NCI-H2196 (cell line): ENCODE measurements around the gene MCHR2.

Source experiments
- DNase-seq: peaks from one replicate; lab custom pipeline; 2025; ENCODE audit not compliant: unreplicated experiment; lab: John Stamatoyannopoulos, UW

The MCHR2 gene

DNA sequence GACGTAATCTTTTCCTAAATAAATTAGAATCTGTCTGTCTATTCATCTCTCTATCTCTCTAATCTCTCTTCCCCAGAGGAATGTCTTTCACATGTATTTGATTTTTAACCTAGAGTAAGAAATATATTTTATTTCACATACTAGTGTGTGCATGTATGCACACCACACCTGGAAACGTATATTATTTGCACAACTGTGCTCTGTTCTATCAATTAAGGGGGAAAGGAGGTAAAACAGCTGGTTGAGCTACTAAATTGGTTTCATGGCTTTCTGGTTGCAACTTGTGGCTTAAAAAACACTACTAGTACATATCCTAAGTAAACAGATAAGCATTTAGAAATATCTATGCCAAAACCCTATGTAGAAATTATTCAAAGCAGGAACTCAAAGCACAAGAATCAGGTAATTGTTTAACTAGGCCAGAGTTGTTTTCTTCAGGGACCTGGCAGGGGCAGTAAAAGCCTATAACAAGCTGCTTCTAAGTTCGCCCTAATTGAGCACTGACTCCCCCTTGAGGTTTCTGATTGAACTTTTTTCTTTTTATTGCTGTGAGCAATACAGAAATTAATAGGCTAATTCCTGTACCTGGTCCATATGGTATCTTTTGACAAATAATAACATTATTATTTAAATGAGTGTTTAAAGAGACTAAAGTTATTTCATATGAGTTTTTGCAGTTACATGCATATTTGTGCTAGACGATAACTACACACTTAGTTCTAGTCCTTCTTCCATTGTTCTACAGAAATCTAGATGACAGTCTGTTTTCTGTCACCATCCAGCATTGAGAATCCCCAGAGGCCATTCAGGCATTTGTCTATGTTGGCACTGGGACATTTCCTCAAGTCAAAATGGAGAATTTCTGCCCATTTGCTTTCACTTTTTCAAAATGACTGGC is 88.6 kb downstream of the MCHR2 start:
- peak; percentile 3 for DNase-seq

DNA sequence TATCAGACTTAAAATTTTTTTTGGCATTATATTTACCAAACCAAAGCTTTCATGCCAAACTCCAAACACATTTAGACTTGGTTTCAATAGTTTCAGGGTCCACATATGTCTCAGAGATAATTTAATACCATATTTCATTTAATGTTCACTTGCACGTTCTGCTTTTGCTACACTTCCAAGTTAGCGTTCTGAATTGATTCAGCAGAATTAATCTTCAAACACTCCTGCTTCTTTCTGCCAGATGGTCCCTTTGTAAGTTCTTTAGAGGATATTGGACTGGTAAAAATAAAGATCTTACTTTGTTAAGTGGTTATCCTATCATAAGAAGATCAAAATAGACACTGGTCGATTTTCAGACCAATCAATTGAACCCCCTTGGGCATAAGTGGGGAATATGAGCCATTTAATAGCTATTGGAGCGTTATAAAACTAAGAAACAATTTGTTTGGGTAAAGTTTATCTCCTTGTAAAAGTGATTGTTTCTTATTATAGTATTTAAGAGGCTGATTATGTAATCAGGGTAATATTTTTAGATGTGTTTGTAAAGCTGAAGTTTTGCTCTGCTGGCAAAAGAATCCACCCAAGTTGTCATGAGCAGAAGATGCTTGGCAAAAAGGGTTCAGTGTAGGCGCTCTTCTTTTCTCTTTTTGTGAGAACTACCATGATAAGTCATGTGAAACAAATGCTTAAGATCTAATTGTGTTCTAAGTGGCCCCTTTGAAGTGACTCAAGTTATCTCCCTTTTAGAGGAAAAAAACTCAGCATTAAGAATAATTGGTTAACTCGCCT is 92.2 kb downstream of the MCHR2 start:
- no peak for DNase-seq

DNA sequence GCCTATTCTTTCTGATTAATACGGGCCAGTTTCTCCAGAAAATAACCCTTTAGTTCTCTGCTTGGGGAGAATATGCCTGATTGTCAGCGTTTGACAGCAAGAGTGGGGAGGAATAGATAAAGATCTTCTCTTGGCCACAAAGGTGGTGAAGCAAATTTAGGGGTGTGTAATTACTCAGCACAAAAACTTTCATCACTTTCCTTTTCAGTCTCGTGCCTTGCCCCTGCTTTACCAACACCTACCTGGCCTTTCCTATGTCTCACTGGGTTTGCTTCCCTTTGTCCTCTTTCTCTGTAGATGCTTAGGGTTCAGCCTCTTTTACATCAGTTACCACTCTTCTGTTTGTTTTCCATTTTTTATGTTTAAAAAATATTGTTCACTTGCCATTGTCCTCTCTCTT is 99.2 kb downstream of the MCHR2 start:
- no peak for DNase-seq

DNA sequence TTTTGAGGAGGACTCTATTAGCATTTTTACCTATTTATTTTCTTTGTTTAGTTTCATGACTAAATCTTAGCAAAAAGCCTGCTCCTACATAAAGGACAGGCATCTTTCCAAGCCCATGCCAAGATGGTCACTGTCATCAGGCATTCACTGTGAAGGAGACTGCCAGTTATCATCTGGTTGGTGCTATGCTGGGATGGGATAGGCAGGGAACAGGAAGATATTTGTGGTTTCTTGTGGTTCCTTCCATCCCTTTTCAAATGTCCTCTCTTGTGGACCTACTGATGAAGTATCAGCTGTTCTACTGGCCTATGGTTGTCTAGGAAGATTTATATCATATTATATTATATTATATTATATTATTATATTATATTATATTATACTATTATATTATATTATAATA is 107.0 kb downstream of the MCHR2 start:
- DNase-seq: no peak

DNA sequence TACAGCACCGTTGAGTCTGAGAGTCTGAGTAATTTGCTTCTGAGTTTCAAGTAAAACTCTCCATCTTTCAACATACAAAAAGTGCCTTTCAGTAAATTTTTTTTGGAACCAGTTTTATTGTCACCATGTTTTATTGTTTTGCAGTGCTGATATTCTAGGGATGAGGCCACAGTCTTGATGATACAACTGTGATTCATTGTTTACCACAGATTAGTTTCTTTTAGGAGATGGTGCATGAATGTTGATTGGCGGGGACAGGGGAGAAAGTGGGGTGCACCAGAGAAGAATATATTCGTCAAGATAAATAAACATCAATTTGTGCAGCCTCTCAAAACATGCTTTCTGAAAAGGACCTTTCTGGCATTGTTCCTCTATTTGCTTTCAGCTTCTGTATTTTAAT is 109.0 kb downstream of the MCHR2 start:
- no peak for DNase-seq

DNA sequence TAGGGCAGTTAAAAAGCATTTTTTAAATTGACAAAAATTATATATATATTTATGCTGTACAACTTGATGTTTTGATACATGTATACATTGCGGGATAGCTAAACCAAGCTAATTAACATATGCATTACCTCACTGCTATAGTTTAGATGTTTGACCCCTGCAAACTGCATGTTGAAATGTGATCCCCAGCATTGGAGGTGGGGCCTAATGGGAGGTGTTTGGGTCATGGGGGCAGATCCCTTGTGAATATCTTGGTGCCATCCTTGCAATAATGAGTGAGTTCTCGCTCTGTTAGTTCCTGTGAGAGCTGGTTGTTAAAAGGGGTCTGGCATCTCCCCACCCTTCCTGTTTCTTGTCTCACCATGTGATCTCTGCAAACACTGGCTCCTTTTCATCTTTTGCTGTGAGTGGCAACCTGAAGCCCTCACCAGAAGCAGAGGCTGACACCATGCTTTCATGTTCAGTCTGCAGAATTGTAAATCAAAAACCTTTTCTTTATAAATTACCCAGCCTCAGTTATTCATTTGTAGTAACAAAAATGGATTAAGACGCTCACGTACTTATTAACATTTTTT is 111.8 kb downstream of the MCHR2 start:
- no peak for DNase-seq

GRCh38 chr6:99879431-99879830 is 114.6 kb downstream of the MCHR2 start:
- DNase-seq: no peak

DNA sequence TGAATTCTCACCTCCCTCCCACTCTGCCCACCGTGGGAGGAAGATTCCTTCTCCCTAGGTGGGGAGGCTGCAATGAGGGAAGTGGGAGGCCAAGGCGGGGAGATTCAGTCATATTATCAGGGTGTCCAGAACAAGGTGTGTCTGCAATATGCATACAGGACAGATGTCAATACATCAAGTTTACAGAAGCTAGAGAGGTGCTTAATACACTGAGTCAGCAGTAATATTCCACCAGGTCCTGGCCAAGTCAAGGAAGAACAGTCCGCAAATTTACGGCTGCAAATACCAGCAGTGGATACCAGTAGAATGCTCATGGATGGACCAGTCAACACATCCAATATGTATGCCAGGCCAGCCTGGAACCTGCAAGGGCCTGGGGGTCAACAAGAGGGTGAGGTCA is 119.0 kb downstream of the MCHR2 start:
- DNase-seq: no peak

DNA sequence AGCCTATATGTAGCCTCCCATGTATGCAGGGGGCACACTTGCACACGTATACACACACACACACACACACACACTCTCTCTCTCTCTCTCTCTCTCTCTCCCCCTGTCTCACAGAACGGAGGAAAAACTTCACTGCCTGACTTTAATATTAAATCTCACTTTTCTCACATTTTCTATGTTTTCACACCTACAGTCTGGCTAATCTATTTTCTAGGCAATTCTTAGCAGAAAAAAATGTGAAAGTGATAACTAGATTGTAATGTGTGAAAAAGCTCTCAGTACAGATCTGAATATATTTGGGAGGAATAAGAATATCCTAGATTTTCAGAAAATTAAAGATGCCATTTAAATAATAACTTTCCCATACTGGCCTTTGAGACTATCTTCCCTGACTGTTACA is 120.9 kb downstream of the MCHR2 start:
- no peak for DNase-seq

GRCh38 chr6:99871641-99872040 is 122.4 kb downstream of the MCHR2 start:
- no peak for DNase-seq
